Astrocyte of the spinal cord (primary cell): ENCODE data around the gene NUSAP1.
"Not testable (repeated sequence)": the region's sequence is repeated elsewhere in the genome, so short reads cannot be mapped to it uniquely, and the experiment has no call there.

Experiments
- DNase-seq: peaks from one replicate; pipeline ENCODE4 v3.0.0; 2011; ENCODE audit warnings: low read depth, low spot score
- H3K4me3 ChIP-seq: 2 replicates; pipeline ENCODE4 v1.5.1; 2011; ENCODE audit warnings: low read depth, mild to moderate bottlenecking, low read length, moderate library complexity
- in situ Hi-C: cut with HindIII; loops from 2 replicates; pipeline ENCODE4 v1.10.0; 2017; ENCODE audit warnings: low sequenced_read_pairs
- TF ChIP-seq, protein P1 (sequence below): IDR thresholded peaks from 2 replicates; pipeline ENCODE4 v1.5.1; 2012; ENCODE audit warnings: low read depth, mild to moderate bottlenecking, low read length, inconsistent platforms

The NUSAP1 gene, protein sequence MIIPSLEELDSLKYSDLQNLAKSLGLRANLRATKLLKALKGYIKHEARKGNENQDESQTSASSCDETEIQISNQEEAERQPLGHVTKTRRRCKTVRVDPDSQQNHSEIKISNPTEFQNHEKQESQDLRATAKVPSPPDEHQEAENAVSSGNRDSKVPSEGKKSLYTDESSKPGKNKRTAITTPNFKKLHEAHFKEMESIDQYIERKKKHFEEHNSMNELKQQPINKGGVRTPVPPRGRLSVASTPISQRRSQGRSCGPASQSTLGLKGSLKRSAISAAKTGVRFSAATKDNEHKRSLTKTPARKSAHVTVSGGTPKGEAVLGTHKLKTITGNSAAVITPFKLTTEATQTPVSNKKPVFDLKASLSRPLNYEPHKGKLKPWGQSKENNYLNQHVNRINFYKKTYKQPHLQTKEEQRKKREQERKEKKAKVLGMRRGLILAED

GRCh38 chr15:41332194-41333025 lies at the start of gene NUSAP1, which contains the start of gene OIP5:
NUSAP1 (plus strand) TSS chr15:41332881; CDS start chr15:41332958, 77 bp downstream.
OIP5 (minus strand) TSS chr15:41332591; CDS start chr15:41332561, 30 bp downstream.
- peak within 1 kb of the TSS; percentile 83 for H3K4me3 ChIP-seq
- in situ Hi-C loops = no loop called here
- DNase-seq = peak; percentile 100

DNA sequence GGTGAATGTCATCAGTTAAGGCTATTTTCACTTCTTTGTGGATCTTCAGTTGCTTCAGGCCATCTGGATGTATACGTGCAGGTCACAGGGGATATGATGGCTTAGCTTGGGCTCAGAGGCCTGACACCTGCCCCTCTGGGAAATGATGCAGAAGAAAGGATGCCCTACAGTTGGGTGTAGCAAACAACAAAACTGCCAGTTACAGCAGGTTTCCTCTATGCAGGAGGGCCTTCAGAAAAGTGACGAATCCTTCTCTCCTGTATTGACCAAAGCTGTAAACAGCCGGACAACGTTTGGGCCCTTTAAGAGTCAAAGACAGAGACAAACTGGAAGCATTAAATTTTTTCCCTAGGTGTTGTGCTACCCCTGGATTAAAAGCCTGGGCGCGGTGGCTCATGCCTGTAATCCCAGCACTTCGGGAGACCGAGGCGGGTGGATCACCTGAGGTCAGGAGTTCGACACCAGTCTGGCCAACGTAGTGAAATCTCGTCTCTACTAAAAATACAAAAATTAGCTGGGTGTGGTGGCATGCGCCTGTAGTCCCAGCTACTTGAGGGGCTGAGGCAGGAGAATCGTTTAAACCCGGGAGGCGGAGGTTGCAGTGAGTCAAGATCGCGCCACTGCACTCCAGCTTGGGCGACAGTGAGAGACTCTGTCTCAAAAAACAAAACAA lies 49.6 kb upstream of the NUSAP1 start:
- in situ Hi-C loops, DNase-seq: not testable (repeated sequence)
- peak overlapping the region; percentile 3 for H3K4me3 ChIP-seq

More at GRCh38 chr15:41332194-41333025, at the start of gene NUSAP1, which contains the start of gene OIP5:
- TF ChIP-seq, protein P1, sequence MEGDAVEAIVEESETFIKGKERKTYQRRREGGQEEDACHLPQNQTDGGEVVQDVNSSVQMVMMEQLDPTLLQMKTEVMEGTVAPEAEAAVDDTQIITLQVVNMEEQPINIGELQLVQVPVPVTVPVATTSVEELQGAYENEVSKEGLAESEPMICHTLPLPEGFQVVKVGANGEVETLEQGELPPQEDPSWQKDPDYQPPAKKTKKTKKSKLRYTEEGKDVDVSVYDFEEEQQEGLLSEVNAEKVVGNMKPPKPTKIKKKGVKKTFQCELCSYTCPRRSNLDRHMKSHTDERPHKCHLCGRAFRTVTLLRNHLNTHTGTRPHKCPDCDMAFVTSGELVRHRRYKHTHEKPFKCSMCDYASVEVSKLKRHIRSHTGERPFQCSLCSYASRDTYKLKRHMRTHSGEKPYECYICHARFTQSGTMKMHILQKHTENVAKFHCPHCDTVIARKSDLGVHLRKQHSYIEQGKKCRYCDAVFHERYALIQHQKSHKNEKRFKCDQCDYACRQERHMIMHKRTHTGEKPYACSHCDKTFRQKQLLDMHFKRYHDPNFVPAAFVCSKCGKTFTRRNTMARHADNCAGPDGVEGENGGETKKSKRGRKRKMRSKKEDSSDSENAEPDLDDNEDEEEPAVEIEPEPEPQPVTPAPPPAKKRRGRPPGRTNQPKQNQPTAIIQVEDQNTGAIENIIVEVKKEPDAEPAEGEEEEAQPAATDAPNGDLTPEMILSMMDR = no peak

DNA sequence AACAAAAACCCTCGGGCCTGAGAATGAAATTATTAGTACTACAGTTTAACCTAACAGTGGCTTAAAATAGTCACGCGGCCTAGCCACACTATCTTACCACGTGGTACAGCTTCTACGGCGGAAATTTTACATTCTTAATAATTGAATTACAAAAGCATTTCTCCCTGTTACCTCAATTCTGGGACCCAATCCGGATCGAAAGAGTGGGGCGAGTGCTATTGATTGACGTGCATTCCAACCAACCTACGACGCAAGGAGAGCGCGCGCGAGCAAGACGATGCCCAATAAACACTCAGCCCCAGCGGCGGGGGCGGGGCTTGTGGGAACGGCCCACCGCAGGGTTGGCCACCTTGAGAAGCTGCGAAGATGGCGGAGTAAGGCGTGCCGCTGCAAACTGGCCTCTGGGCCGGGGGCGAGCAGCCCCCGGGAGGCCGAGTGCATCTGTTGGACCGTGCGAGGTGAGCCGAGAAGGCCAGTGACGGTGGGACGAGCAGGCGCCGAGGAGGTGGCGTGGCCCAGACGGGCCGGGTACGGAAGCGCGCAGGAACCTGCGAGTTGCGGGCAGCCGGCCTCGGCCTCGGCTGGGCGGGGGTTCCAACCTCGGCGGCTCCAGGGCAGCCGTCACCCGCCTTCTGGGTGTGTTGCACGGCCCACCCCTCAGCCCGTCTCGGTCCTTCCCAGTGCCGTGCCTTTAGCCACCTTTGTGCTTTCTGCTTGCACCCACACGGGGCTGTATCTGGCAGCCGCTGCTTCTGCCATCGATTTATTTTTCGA lies 48.8 kb upstream of the NUSAP1 start:
- TF ChIP-seq, protein P1 = no peak
- in situ Hi-C loops = no loop called here
- DNase-seq = peak; percentile 99
- peak overlapping the region; percentile 74 for H3K4me3 ChIP-seq

GRCh38 chr15:41284427-41285177 lies 48.1 kb upstream of the NUSAP1 start:
- in situ Hi-C loops = no loop called here
- no peak for DNase-seq

GRCh38 chr15:41285285-41285684 lies 47.4 kb upstream of the NUSAP1 start:
- in situ Hi-C loops = no loop called here

More at GRCh38 chr15:41284427-41285177, 48.1 kb upstream of the NUSAP1 start:
- H3K4me3 ChIP-seq = peak overlapping the region; percentile 74
- TF ChIP-seq, protein P1 = no peak

More at GRCh38 chr15:41285285-41285684, 47.4 kb upstream of the NUSAP1 start:
- TF ChIP-seq, protein P1 = no peak
- DNase-seq = no peak
- H3K4me3 ChIP-seq = peak overlapping the region; percentile 74
